Measurements from ENCODE around the gene CCDC85C.

DNA sequence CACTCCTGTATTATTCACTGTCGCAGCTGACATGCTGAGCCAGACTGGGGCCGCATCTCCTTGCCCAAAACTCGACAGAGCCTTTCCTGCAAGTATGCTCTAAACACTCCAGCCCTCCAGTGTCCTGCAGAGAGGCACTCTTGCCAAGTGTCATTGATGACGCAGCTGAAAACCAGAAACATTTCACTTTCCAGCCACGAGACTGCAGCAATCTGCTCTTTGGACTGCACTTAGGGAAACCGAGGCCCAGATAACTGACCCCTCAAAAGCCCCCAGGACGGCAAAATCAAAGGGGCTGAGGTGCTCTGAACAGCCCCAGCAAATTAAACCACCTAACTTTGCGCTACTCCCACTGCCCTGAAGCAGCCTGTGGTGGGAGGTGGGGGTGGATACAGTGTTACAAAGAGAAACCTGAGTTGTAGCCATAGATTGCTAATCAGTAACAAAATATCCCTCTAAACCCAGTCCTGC is 2.6 kb downstream of the CCDC85C start:
- TF ChIP-seq SP1 (IDR thresholded peaks at IDR 0.05) (no peak), L3MBTL2 (conservative IDR thresholded peaks at IDR 0.05) (no peak), HDGF (IDR thresholded peaks at IDR 0.05; ENCODE audit: borderline replicate concordance) (no peak), FOXK2 (IDR thresholded peaks at IDR 0.05) (no peak), BHLHE40 (IDR thresholded peaks at IDR 0.05; ENCODE audit: borderline replicate concordance) (no peak), ELF4 (IDR thresholded peaks at IDR 0.05) (no peak), FOXA1 (IDR thresholded peaks at IDR 0.05) (no peak)
- TF ChIP-seq, protein P1, sequence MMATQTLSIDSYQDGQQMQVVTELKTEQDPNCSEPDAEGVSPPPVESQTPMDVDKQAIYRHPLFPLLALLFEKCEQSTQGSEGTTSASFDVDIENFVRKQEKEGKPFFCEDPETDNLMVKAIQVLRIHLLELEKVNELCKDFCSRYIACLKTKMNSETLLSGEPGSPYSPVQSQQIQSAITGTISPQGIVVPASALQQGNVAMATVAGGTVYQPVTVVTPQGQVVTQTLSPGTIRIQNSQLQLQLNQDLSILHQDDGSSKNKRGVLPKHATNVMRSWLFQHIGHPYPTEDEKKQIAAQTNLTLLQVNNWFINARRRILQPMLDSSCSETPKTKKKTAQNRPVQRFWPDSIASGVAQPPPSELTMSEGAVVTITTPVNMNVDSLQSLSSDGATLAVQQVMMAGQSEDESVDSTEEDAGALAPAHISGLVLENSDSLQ (IDR thresholded peaks at IDR 0.05): no peak

Data from HEK293T (cell line).